GM12878 (cell line): ENCODE results near the gene KRTAP10-8. TPM values are rescaled to one million over a fixed set of nuclear protein-coding genes. Genes with fewer than 3 reads are reported as not detected.

Experiments used
- ATAC-seq: fragments of 200-7000 bp; cut with Tn5 transposase; 3 replicates; pipeline ENCODE4 v1.9.1; 2020; ENCODE audit warnings: mild to moderate bottlenecking, moderate library complexity
- BruUV-seq: library from RNA; stranded (reverse); fragments of 400-500 nt; replicated peaks from 2 replicates; lab custom pipeline; 2021; lab: Mats Ljungman, UMichigan
- CTCF ChIA-PET: fragments of 300-600 bp; sonication (Branson Sonifier 250); formaldehyde crosslinking; extraction: SDS; loops from one replicate; lab custom pipeline; 2021; ENCODE audit warnings: inconsistent platforms; lab: Yijun Ruan, JAX
- POLR2A ChIA-PET: fragments of 350-600 bp; formaldehyde crosslinking; extraction: SDS; loops from one replicate; lab custom pipeline; 2021; ENCODE audit warnings: inconsistent platforms; lab: Charles Lee
- RAD21 ChIA-PET: fragments of 300-600 bp; sonication (Branson Sonifier 250); formaldehyde crosslinking; loops from one replicate; lab custom pipeline; 2023; ENCODE audit warnings: antibody characterized with exemption; ENCODE audit not compliant: unreplicated experiment; lab: Charles Lee
- SMC1A ChIA-PET: fragments of 300-600 bp; sonication (Branson Sonifier 250); formaldehyde crosslinking; loops from one replicate; lab custom pipeline; 2023; ENCODE audit not compliant: unreplicated experiment, uncharacterized antibody; lab: Charles Lee
- DNase-seq: peaks from one replicate; pipeline ENCODE4 v3.0.0-alpha.2; 2011; ENCODE audit warnings: low read depth, low spot score
- FAIRE-seq: peaks from 3 replicates; lab custom pipeline; 2011; peaks lifted over from hg19 to GRCh38; lab: Jason Lieb, UNC
- H2AFZ ChIP-seq: 2 replicates; pipeline ENCODE4 v1.6.0; 2011; ENCODE audit warnings: low read depth, low read length, control low read depth; ENCODE audit not compliant: control insufficient read depth
- H3K27ac ChIP-seq: 2 replicates; pipeline ENCODE4 v1.5.1; 2011; ENCODE audit warnings: control low read depth; ENCODE audit not compliant: control insufficient read depth, insufficient read depth
- H3K27me3 ChIP-seq, 2 experiments: replicated peaks in 1 of 2; 2 replicates each; pipeline versions ENCODE4 v1.6.0 to v1.6.1; 2011; ENCODE audit warnings: low read length in 1 of 2; ENCODE audit not compliant: control insufficient read depth in 2 of 2, insufficient read depth in 2 of 2
- H3K36me3 ChIP-seq, 2 experiments: 2 replicates each; pipeline ENCODE4 v1.5.1; 2011; ENCODE audit warnings: low read length in 1 of 2; ENCODE audit not compliant: control insufficient read depth in 2 of 2, insufficient read depth in 2 of 2
- H3K4me1 ChIP-seq: 2 replicates; pipeline ENCODE4 v1.6.1; 2011; ENCODE audit warnings: mild to moderate bottlenecking, low read length, moderate library complexity, mixed read lengths; ENCODE audit not compliant: control insufficient read depth, insufficient read depth
- H3K4me2 ChIP-seq: 2 replicates; pipeline ENCODE4 v1.6.0; 2011; ENCODE audit warnings: control low read depth; ENCODE audit not compliant: control insufficient read depth, insufficient read depth
- H3K4me3 ChIP-seq: fragments of 200-600 bp; sonication (generic); 2 replicates; pipeline ENCODE4 v1.5.1; 2016
- H3K79me2 ChIP-seq: 2 replicates; pipeline ENCODE4 v1.6.0; 2011; ENCODE audit warnings: low read length; ENCODE audit not compliant: control insufficient read depth, insufficient read depth
- H3K9ac ChIP-seq: 2 replicates; pipeline ENCODE4 v1.8.0; 2011; ENCODE audit warnings: low read length, control low read depth, mixed read lengths; ENCODE audit not compliant: control insufficient read depth, insufficient read depth
- H3K9me3 ChIP-seq: replicated peaks from 3 replicates; pipeline ENCODE4 v1.5.1; 2011; ENCODE audit warnings: mild to moderate bottlenecking, low read length; ENCODE audit not compliant: control insufficient read depth, insufficient read depth
- H4K20me1 ChIP-seq: 2 replicates; pipeline ENCODE4 v1.6.0; 2011; ENCODE audit not compliant: control insufficient read depth, insufficient read depth
- BACH1 ChIP-seq: fragments of 450-650 bp; IDR thresholded peaks from 2 replicates; pipeline ENCODE4 v1.6.1; 2017; ENCODE audit warnings: mild to moderate bottlenecking, borderline replicate concordance
- BCL11A ChIP-seq: IDR thresholded peaks from 2 replicates; pipeline ENCODE4 v1.6.1; 2011; ENCODE audit warnings: low read depth, low read length
- CBX5 ChIP-seq: sonication (generic); IDR thresholded peaks from 2 replicates; pipeline ENCODE4 v1.6.1; 2016; ENCODE audit warnings: low read depth, moderate library complexity, mild to moderate bottlenecking, inconsistent platforms
- EED ChIP-seq: sonication (generic); IDR thresholded peaks from 2 replicates; pipeline ENCODE4 v1.6.1; 2016; ENCODE audit warnings: antibody characterized with exemption, low read depth
- ESRRA ChIP-seq: IDR thresholded peaks from 2 replicates; pipeline ENCODE4 v1.6.1; 2012; ENCODE audit warnings: mild to moderate bottlenecking, low read length, improper control_type of control experiment
- JUNB ChIP-seq: IDR thresholded peaks from 2 replicates; pipeline ENCODE4 v1.6.1; 2016; ENCODE audit warnings: antibody characterized with exemption, mild to moderate bottlenecking
- MXI1 ChIP-seq: fragments of 150-350 bp; IDR thresholded peaks from 2 replicates; pipeline ENCODE4 v1.6.1; 2011; ENCODE audit warnings: low read depth, mild to moderate bottlenecking, inconsistent platforms, low read length, improper control_type of control experiment
- NBN ChIP-seq: fragments of 450-650 bp; IDR thresholded peaks from 2 replicates; pipeline ENCODE4 v1.6.1; 2016
- PBX3 ChIP-seq: IDR thresholded peaks from 2 replicates; pipeline ENCODE4 v1.6.1; 2011; ENCODE audit warnings: mild to moderate bottlenecking, low read depth, low read length, moderate library complexity; ENCODE audit not compliant: insufficient replicate concordance
- SKIL ChIP-seq: fragments of 450-650 bp; IDR thresholded peaks from 2 replicates; pipeline ENCODE4 v1.6.1; 2017; ENCODE audit warnings: mild to moderate bottlenecking, low read depth, inconsistent platforms; ENCODE audit not compliant: poor library complexity, severe bottlenecking
- STAT3 ChIP-seq: IDR thresholded peaks from 2 replicates; pipeline ENCODE4 v1.6.1; 2011; ENCODE audit warnings: low read depth, low read length, improper control_type of control experiment
- TAF1 ChIP-seq: IDR thresholded peaks from 2 replicates; pipeline ENCODE4 v1.6.1; 2011; ENCODE audit warnings: mild to moderate bottlenecking, low read depth, low read length, borderline replicate concordance
- ZBED1 ChIP-seq: IDR thresholded peaks from 2 replicates; pipeline ENCODE4 v1.6.1; 2016; ENCODE audit warnings: borderline replicate concordance
- WGBS: methylation state at CpG from one replicate; pipeline ENCODE4 v1.1.6; 2016; ENCODE audit warnings: low lambda C conversion rate; ENCODE audit not compliant: insufficient replicate concordance, insufficient coverage; ENCODE audit errors: missing lambda C conversion rate; 5-methylcytosine and 5-hydroxymethylcytosine counted together
- in situ Hi-C: fragments of 300-500 bp; cut with MboI; formaldehyde crosslinking; loops from 9 replicates; pipeline ENCODE4 v1.14.3; 2018; ENCODE audit warnings: mixed read lengths
- intact Hi-C: fragments of 100-400 bp; cut with micrococcal nuclease; formaldehyde crosslinking; loops from one replicate; pipeline ENCODE4 v1.14.2; 2022; ENCODE audit not compliant: unreplicated experiment
- polyA plus RNA-seq, 11 experiments: library from polyadenylated mRNA; depleted of rRNA in 4 of 11; unstranded in 6 of 11; stranded (reverse) in 5 of 11; fragments of >200 nt; fragmentation: Nextera tagmentation in 4 of 11; fragmentation: Illumina TruSeq in 1 of 11; extraction: Ambion mirVana in 4 of 11; extraction: Trizol in 1 of 11; gene quantifications; 1 replicate in 1 of 11; 2 replicates in 10 of 11; pipeline versions ENCODE4 v1.2.1 to v1.2.3, GENCODE V29; 2011 to 2016; ENCODE audit warnings: inconsistent platforms in 2 of 11, missing spikeins in 2 of 11, low read depth in 1 of 11
- total RNA-seq, 4 experiments: library from RNA; depleted of rRNA in 3 of 4; stranded (reverse); fragments of >200 nt in 3 of 4; fragmentation: Illumina TruSeq in 1 of 4; extraction: Trizol in 1 of 4; gene quantifications; 2 replicates each; pipeline versions ENCODE4 v1.2.1 to v1.2.3, GENCODE V29; 2013 to 2021

Gene KRTAP10-8
- total and polyA plus RNA-seq, 10 of the 15 experiments (the other 5 are each of a cell fraction or from before 2014, with no cell fraction given), result not detected

DNA sequence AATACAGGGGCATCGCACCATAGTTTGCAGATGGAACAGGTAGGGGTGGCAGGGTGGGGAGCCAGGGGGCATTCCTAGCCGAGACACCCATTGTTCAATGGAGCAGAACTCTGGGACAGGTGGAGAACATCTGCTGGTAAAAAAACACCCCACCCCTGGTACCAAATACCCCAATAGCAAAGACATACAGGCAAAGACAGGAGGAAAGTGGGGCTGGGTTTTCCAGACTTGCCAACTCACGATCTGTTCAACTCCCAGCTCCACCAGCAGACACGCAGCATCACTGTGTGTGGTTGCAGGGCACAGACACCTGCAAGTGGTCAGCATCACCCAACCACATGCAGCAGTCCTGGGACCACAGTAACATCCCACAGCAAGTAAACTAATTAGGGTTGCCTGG, 328 bp upstream of the KRTAP10-8 start (continued):
- no peak for TF ChIP-seq PBX3
- no peak for TF ChIP-seq EED

DNA sequence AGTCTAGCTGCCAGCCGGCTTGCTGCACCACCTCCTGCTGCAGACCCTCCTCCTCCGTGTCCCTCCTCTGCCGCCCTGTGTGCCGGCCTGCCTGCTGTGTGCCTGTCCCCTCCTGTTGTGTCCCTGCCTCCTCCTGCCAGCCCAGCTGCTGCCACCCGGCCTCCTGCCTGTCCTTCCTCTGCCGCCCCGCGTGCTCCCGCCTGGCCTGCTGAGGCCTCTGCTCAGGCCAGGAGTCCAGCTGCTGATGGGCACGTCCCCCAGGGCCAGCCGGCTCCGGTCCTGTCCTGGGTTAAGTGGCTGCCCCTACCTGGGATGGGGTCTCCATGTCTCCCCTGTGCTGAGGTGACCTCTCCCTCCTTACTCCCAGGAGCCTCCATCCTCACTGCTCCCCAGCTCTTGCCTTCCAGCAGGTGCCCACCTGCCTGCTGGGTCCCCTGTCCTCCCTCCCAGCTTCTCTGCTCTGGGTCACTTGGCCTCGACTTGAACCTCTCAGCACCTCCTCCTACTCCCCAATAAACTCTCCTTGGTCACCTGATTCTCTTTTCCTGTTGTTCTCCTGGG, 870 bp downstream of the KRTAP10-8 start:
- CTCF ChIA-PET, result no interaction called here

More for the DNA sequence above, 870 bp downstream of the KRTAP10-8 start:
- no peak overlapping the region for H3K4me2 ChIP-seq
- BruUV-seq, result no TSS peak
- H3K9me3 ChIP-seq, result peaks cover 2% of the 10 kb centered on the region; the same call in 1 of the 3 replicates
- ChIA-PET SMC1A (no interaction called here), POLR2A (no interaction called here), RAD21 (no interaction called here)
- H2AFZ ChIP-seq, result no peak overlapping the region
- ATAC-seq, result no peak
- WGBS, result 40% methylated on average over 13 of the region's 13 CpGs
- intact Hi-C loops (no loop called here), in situ Hi-C loops (no loop called here)
- H3K9ac ChIP-seq, result no peak overlapping the region
- FAIRE-seq, result no peak
- no peak for DNase-seq
- no peak overlapping the region for H3K27ac ChIP-seq
- TF ChIP-seq ESRRA, result no peak
- no peak for TF ChIP-seq NBN
- TF ChIP-seq BCL11A, result no peak
- no peak for TF ChIP-seq JUNB
- no peak for TF ChIP-seq CBX5
- no peak for TF ChIP-seq BACH1
- TF ChIP-seq MXI1, result no peak
- no peak for TF ChIP-seq ZBED1
- no peak for TF ChIP-seq SKIL
- no peak for TF ChIP-seq TAF1
- TF ChIP-seq STAT3, result no peak
- H3K79me2 ChIP-seq, result no peaks in the 10 kb centered on the region
- no peaks in the 10 kb centered on the region for H3K4me1 ChIP-seq
- no peaks in the 10 kb centered on the region for H3K27me3 ChIP-seq
- H3K36me3 ChIP-seq, result no peaks in the 10 kb centered on the region
- no peak overlapping the region for H3K4me3 ChIP-seq
- no peaks in the 10 kb centered on the region for H4K20me1 ChIP-seq
